Measurements from ENCODE around the gene SLCO2A1.

DNA sequence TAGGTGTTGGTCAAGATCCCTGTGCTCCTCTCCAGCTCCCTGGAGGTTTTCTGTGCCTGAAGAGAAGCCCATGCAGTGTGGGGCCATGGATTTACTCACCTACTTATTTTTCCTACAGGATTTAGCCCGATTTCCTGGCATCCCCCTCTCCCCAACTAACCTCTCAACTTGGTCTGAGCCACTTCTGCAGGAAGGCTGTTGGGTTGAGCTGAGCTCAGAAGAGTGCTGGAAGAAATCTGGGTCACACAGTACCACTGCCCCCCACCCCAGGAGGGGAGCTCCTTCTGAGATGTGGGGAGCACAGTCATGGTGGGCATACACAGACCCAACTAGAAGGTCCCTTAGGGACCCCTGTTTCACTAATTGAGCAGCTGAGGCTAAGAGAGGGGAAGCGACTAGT is 34.4 kb upstream of the SLCO2A1 start:
- TF ChIP-seq GATA2 (IDR thresholded peaks at IDR 0.05; ENCODE audit: low read depth, low read length) (no peak), GATA3 (IDR thresholded peaks at IDR 0.05; ENCODE audit: low read depth, low read length) (no peak)

Measured in SH-SY5Y (cell line).